ENCODE measurements around the gene OSBPL1A.

GRCh38 chr18:24388957-24389356 lies 8.7 kb downstream of the OSBPL1A start:
- no peak for TF ChIP-seq EP300 (IDR thresholded peaks at IDR 0.05)
- no peak for TF ChIP-seq CTCF (IDR thresholded peaks at IDR 0.05)
- TF ChIP-seq POLR2AphosphoS5 (IDR thresholded peaks at IDR 0.05): no peak
- TF ChIP-seq POLR2A (IDR thresholded peaks at IDR 0.05): no peak
